ENCODE data around the gene COMT. TPM values are rescaled to one million over a fixed set of nuclear protein-coding genes. Genes with fewer than 3 reads are reported as not detected.

Gene COMT
- total RNA-seq, 6 donors from 2014 or later, result 136 to 475 (median 272) TPM

DNA sequence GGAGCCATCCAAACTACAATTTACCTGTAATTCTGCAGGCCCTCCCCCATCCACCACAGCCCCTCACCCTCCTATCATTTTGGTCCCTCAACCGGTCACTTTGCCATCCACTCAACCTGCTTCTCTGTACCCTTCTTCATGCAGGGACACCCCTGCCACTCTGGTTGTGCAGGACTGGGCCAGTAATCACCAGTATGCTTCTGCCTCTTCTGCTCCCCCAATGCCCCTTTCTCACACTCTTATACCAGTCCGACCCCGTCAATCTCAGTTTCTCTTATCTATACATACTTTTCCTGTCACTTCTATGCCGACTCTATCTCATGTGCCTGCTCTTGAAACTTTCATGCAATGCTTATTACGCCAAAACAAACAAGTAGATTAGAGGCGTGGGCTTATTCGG, 5.1 kb upstream of the COMT start:
- ATAC-seq (ENCODE audit: low FRiP score in 2 of 2), result no peak
- 74 to 87% methylated on average over 7 of the region's 7 CpGs for WGBS, 2 donors

DNA sequence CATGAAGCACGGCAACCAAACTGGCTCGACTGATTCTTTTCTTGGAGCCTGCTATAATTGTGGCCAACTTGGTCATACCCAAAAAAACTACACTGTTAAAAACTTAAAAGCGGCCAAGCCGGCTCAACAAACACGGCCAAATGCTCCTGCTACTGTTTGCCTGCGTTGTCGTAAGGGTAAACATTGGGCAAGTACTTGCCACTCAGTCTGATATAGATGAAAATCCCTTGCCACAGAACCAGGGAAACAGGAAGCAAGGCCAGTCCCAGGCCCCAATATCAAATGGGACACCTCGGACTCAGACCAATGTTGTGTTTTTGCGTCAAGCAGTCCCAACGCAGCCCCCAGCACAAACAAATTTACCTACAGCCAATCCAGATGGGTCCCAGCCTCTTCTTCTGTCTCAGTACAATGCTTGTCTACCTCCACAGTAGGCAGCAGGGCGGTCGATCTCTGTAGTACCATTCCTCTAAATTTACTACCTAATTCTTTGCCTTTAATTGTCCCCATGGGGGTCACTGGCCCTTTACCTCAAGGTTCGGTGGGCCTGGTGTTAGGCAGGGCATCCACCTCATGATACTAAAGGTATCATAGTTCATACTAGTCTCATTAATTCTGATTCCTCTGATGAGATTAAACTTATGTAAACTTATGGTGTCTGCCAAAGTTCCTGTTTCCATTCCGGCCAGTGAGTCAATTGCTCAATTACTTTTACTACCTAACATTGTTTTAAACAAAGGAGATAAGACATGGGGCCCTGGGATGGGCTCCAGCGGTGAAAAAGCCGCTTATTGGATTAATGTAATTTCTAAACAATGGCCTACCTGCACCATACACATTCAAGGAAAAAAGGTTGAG, 3.7 kb upstream of the COMT start:
- peak in 1 of 2 donors; percentile 70 for DNase-seq
- Histone ChIP-seq H3K9me3 (no peaks in the 10 kb centered on the region), H3K4me3 (peak overlapping the region in 1 of 4 donors; percentile 3), H3K27me3 (no peaks in the 10 kb centered on the region), H3K4me1 (peaks cover 17 to 59% (median 39%) of the 10 kb centered on the region in 4 donors), H3K27ac (peak overlapping the region; percentile 69 to 79 (median 76)), H3K36me3 (no peaks in the 10 kb centered on the region)
- 59 to 64% methylated on average over 16 of the region's 16 CpGs for WGBS, 2 donors
- no peak for ATAC-seq (ENCODE audit: low FRiP score in 2 of 2)
- no peak for TF ChIP-seq POLR2AphosphoS5 (IDR thresholded peaks at IDR 0.05)
- peak in 1 of 4 donors; percentile 32 for TF ChIP-seq POLR2A (IDR thresholded peaks at IDR 0.05)

More for the DNA sequence above, 5.1 kb upstream of the COMT start:
- H3K36me3 ChIP-seq, result no peaks in the 10 kb centered on the region
- no peaks in the 10 kb centered on the region for H3K27me3 ChIP-seq
- H3K9me3 ChIP-seq, result no peaks in the 10 kb centered on the region
- no peak for DNase-seq
- H3K4me1 ChIP-seq, result peaks cover 13 to 58% (median 33%) of the 10 kb centered on the region in 4 donors
- peak overlapping the region in 1 of 4 donors; percentile 18 for H3K27ac ChIP-seq
- TF ChIP-seq POLR2AphosphoS5 (IDR thresholded peaks at IDR 0.05) (no peak), EP300 (IDR thresholded peaks at IDR 0.05) (no peak), POLR2A (IDR thresholded peaks at IDR 0.05) (no peak)
- TF ChIP-seq, protein P1, sequence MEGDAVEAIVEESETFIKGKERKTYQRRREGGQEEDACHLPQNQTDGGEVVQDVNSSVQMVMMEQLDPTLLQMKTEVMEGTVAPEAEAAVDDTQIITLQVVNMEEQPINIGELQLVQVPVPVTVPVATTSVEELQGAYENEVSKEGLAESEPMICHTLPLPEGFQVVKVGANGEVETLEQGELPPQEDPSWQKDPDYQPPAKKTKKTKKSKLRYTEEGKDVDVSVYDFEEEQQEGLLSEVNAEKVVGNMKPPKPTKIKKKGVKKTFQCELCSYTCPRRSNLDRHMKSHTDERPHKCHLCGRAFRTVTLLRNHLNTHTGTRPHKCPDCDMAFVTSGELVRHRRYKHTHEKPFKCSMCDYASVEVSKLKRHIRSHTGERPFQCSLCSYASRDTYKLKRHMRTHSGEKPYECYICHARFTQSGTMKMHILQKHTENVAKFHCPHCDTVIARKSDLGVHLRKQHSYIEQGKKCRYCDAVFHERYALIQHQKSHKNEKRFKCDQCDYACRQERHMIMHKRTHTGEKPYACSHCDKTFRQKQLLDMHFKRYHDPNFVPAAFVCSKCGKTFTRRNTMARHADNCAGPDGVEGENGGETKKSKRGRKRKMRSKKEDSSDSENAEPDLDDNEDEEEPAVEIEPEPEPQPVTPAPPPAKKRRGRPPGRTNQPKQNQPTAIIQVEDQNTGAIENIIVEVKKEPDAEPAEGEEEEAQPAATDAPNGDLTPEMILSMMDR (IDR thresholded peaks at IDR 0.05), result no peak
- H3K4me3 ChIP-seq, result no peak overlapping the region

DNA sequence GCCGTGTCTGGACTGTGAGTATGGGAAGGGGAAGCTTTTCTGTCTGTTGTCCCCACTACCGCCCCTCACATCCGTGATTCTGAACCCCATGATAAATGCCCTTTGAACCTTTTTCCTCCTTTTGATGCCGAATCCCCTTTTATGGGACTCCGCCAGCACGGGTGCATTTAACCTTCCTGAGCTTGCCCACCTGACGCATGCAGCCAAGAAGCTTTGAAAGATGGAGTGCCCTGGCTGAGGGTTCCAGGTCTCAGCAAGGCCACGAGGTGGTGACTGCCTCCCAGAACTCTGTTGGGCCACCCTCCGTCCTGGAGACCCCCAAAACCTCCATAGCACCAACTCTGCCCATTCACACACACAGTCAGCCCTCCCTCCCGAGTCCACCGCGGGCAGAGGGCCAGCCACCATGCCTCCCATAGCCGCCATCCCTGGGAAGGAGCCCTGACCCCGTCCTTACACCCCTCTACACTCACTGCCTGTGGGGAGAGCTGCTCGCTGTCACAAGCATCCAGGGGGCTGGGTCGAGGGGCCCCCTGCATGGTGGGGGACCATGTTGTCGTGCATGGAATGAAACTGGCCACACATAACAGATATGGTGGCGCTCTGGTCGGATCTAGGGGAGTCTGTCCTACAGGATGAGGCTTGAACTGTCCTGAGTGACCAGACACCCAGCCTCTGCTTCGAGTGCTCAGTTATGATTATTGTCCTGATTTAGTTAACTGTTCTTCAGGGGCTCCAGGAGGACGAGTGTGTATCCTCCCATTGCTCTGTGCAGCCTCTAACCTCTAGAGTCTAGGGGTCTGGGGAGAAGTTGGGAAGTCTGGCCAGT, 822 bp upstream of the COMT start:
- peak in 1 of 2 donors; percentile 77 for DNase-seq
- peak in 1 of 2 donors; percentile 24 for ATAC-seq (ENCODE audit: low FRiP score in 2 of 2)
- Histone ChIP-seq H3K27ac (peak overlapping the region; percentile 92 to 98 (median 96)), H3K9me3 (no peaks in the 10 kb centered on the region), H3K27me3 (no peaks in the 10 kb centered on the region), H3K4me1 (peaks cover 28 to 63% (median 47%) of the 10 kb centered on the region in 4 donors), H3K4me3 (peak overlapping the region; percentile 58 to 89 (median 74)), H3K36me3 (no peaks in the 10 kb centered on the region)
- TF ChIP-seq, protein P1 (IDR thresholded peaks at IDR 0.05), result no peak
- TF ChIP-seq EP300 (IDR thresholded peaks at IDR 0.05) (no peak), POLR2A (IDR thresholded peaks at IDR 0.05) (no peak)
- WGBS, 2 donors, result 74 to 75% methylated on average over 18 to 21 of the region's 21 CpGs

DNA sequence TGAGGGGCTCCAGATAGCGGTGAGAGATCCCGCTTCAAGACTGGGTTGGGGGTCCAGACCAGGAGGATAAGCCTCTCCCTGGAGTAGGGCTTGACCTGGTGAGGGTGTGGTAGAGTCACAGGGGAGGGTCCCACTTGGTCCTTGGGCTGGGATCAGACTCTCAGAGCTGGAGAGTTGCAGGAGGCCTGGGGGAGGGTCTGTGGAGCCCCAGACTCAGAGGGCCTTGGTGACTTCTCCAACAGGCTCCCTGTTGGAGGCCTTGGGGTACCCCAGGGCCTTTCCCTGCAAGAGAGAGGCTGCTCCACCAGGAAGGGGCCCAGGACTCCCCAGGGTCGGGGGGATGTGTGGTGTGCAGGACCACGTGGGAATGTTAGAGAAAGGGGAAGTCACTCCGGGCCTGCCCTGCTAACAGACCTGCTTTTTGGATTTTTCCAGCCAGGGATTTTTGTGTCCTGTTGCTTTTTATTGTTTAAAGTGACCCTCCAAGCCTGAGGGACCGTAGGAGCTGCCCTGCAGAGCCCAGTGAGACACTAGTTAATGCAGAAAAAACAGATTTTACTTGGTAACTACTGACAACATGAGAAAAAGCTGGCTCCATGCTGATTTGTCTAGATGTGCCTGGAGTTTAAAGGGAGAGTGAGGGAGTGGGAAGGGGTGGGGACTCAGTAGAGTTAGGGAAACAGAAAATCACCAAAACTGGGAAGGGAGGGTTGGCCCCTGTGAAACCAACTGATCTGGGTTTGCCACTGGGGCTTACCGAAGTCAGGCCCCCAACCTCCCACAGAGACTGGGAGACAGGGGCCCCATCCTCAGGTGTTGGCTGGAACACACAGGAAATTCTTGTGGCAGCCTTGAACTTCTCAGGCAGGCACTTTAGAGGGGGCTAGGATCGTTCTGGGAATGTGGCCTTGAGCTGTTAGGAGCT, 847 bp downstream of the COMT start:
- Histone ChIP-seq H3K27me3 (no peaks in the 10 kb centered on the region), H3K4me3 (peak overlapping the region; percentile 58 to 89 (median 74)), H3K9me3 (no peaks in the 10 kb centered on the region), H3K27ac (peak overlapping the region; percentile 92 to 98 (median 96)), H3K36me3 (no peaks in the 10 kb centered on the region), H3K4me1 (peaks cover 33 to 56% (median 48%) of the 10 kb centered on the region in 4 donors)
- 6 to 8% methylated on average over 5 to 8 of the region's 8 CpGs for WGBS, 2 donors
- ATAC-seq (ENCODE audit: low FRiP score in 2 of 2) (peak; percentile 82 to 84), DNase-seq (no peak)
- no peak for TF ChIP-seq EP300 (IDR thresholded peaks at IDR 0.05)
- TF ChIP-seq, protein P1 (IDR thresholded peaks at IDR 0.05), result no peak

Data from upper lobe of left lung (tissue), 6 donors.